HUDEP-2 (cell line): ENCODE measurements around the gene NEK10.
A peak's percentile ranks its signal among the peaks of the same experiment; 100 is the strongest.
"Not testable (repeated sequence)": the region's sequence is repeated elsewhere in the genome, so short reads cannot be mapped to it uniquely, and the experiment has no call there.

Experiments used
- DNase-seq, 76 experiments: peaks; one replicate each; lab custom pipeline; 2025; ENCODE audit not compliant: unreplicated experiment in 76 of 76; lab: John Stamatoyannopoulos, UW

Gene NEK10

GRCh38 chr3:27317096-27317495 is 52.1 kb downstream of the NEK10 start:
- no peak for DNase-seq

GRCh38 chr3:27315003-27315402 is 54.2 kb downstream of the NEK10 start:
- no peak for DNase-seq

DNA sequence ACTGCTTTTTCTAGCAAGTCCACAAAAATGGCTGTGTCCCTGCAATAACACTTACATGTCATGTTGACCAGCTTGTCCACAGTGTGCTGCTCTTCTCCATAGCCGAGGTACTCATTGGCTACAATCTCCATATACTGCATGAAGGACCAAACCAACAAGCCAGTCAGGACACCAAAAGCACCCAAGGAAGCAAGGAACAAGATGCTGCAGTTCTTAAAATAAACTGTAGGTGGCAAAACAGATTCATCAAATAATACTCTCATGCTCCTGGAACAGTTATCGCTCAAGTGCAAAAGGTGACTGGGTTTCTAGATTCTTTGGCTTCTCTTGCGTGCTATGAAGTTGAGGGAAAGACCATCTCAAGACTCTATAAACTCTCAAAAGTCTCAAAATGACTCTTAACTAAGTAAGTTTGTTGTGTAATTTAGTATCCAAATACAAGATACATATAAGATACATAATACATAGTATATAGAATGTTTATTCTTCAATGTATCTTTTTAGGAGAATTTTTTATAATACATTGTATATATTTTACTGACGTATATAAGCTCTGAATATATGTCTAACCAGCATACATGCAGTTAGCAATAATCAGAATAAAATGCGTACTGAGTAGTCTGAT is 57.0 kb downstream of the NEK10 start:
- peak in 21 of 76 experiments; percentile 2 to 39 (median 7) for DNase-seq

DNA sequence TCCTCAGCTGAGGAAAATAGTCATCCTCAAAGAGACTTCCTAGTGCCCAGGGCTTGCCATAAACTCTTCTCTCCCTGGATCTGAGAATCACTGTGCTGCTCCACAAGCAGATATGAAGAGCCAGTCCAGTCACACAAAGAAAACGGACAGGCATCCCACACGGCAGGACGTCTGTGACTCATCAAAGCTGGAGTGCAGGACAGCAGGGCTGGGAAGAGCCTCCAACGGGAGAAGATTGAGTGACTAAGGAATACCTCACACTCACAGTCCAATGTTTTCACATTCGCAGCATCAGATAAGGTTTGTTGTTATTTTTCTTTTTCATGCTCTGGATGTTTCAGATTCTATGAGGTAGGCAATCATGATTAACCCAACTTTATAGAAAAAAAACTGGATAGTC is 57.8 kb downstream of the NEK10 start:
- DNase-seq: no peak

DNA sequence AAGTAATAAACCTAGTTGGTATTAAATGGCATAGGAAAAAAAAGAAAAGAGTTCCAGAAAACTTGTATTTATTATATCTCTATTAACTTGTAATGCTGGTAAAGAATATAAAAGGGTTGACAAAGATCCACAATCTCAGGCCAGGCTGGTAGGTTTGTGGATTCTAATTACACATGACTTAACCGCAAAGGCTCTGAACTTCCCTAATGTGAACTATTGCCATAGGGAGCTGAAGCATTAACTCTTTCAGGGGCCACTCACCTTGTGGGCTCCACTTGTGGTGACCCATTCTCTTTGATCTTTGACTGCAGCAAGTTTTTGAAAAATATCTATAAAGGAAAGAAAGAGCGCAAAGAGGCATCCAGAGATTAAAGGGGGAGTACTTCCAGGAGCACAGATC is 58.5 kb downstream of the NEK10 start:
- no peak for DNase-seq

DNA sequence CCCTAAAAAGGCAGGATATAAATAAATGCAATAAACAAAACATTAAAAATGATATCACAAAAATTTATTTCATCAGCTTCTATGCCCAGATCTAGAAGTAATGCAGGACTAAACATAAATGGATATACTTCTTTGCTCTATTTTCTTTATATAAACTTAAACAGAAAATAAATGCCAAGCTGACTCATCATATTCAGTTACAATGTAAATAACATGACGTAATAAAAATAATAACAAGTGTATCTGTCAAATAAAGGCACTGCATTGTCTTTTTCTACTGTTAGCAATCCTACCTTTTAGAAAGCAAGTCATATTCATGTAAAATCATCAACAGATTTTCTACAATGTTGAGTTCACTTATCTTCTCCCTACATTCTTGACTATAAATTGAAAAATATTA is 61.6 kb downstream of the NEK10 start:
- no peak for DNase-seq

DNA sequence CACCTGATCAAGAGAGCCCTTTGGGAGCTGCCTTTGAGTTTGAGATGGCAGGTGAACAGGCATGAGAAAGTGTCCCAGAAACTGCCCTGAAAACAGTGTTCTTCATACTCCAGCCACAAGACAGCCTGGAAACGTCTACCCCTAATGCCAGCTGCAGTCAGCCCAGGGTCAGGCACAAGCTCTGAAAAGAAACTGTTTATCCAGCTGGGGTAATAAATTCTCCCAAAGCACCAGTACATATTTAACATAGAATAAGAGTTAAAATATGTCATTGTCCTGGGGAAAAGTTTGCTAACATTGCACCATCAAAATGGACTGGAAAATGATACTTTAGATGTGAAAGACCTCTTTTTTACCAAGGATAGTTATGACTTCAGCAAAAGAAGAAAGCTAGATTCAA is 66.3 kb downstream of the NEK10 start:
- no peak for DNase-seq

DNA sequence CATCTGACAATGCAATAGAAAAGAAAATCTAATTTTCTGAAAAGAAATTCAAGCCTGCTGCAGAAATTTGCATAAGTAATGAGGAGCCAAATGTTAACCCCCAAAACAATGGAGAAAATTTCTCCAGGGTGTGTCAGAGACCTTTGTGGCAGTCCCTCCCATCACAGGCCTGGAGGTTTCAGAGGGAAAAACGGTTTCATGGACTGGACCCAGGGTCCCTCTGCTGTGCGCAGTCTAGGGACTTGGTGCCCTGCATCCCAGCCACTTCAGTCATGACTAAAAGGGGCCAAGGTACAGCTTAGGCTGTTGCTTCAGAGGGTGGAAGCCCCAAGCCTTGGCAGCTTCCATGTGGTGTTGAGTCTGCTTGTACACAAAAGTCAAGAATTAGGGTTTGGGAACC is 70.2 kb downstream of the NEK10 start:
- not testable (repeated sequence) for DNase-seq

- no peak for DNase-seq
Measured at GRCh38 chr3:27293939-27294338, 75.2 kb downstream of the NEK10 start.

- no peak for DNase-seq
Measured at GRCh38 chr3:27290760-27291159, 78.4 kb downstream of the NEK10 start.

GRCh38 chr3:27289769-27290413 is 79.3 kb downstream of the NEK10 start:
- DNase-seq: no peak

DNA sequence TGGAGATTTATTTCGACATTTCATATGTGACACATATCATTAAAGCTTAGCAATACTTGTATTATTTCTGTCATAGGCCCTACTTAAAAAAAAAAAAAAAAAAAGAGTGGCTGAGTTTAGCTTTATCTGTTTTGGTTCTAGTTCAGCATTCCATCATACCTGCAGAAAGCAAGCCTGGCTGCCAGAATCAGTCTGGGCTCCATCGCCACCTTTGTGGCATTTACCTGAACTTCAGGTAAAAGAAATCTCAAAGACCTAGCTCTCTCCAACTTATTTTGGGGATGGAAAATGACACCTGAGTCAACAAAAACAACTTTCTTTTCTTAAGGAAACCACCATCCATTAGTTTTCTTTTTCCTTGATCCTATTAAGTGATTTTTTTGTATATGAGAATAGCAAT is 82.1 kb downstream of the NEK10 start:
- DNase-seq: no peak

DNA sequence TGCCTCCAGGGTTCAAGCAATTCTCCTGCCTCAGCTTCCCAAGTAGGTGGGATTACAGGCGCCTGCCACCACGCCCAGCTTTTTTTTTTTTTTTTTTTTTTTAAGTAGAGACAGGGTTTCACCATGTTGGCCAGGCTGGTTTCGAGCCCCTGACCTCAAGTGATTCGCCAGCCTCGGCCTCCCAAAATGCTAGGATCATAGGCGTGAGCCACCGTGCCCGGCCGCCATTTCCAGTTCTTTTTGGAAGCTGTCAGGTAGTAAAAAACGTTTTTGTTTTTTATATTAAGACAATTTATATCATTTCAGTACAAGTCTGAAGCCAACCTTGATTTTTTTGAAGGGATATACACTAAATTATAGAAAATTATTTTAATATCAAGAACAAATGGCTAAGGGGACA is 82.7 kb downstream of the NEK10 start:
- not testable (repeated sequence) for DNase-seq

GRCh38 chr3:27285668-27286067 is 83.5 kb downstream of the NEK10 start:
- DNase-seq: no peak

DNA sequence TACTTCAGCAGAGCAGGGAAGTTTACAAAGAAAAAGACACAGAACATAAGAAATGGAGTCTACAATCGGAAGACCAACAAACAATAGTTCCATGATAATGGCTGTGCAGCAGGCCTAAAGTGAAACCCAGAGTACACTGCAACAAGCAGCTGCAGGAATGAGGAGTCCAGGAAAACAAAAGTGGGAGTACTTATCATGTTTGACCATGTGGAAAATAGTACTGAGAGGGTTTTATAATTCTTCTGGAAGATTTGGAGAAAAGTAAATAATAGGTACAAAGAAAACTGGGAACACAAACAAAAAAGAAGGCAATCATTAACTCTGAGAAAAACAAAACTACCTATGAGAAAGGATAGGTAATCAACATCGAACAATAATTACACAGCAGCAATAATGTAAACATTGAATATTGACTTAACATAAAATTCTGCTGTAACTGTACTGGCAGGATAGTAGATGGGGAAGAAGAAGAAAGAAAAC is 87.5 kb downstream of the NEK10 start:
- DNase-seq: no peak

- peak in 1 of 76 experiments; percentile 4 for DNase-seq
Measured at GRCh38 chr3:27279123-27279522, 90.1 kb downstream of the NEK10 start.

- no peak for DNase-seq
Measured at GRCh38 chr3:27278383-27279055, 90.7 kb downstream of the NEK10 start.

GRCh38 chr3:27275441-27275990 is 93.7 kb downstream of the NEK10 start:
- no peak for DNase-seq

DNA sequence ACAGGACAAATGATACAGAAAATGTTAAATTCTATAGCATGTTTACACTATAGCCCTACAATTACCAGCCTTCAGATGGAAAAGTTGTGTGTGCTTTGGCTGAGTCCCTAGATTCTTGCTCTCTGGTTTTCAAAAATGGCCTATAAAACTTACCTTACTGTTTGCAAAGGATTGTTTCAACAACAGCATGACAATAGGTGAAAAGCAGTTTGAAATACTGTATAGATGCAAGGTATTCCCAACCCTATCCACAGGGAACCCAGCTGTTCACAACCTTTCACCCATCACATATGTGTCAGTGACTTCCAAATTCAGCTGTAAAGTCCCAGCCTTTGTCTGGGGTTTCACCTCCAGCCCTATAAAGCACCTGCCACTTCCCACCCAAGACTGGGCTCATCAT is 97.3 kb downstream of the NEK10 start:
- DNase-seq: no peak

DNA sequence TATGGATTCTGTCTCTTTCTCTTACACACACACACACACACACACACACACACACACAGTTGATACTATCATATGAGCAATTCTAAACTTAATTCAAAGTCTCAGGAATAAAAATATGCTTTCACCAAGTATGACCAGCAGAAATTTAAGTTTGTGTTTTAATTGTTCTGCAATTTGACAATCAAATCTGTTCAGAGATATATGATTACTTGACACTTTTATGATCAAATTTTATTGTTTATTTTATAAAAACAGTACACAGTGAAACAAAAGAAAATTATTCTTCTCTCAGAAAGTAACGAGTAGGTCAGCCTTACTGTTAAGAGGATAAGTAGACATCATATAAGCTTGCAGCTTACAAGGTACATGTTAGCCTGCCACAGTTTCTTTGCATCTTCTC is 114.3 kb downstream of the NEK10 start:
- DNase-seq: no peak

- peak in 9 of 76 experiments; percentile 1 to 19 (median 3) for DNase-seq
Measured at GRCh38 chr3:27253831-27254230, 115.4 kb downstream of the NEK10 start.

- no peak for DNase-seq
Measured at GRCh38 chr3:27253391-27253790, 115.8 kb downstream of the NEK10 start.
